ENCODE data around the gene LRRC15.

LRRC15 gene

GRCh38 chr3:194369522-194370279 is at the start of gene LRRC15:
Gene LRRC15 (minus strand): TSS chr3:194369743. CDS start chr3:194361043, 8,700 bp downstream.
- no peak for DNase-seq

GRCh38 chr3:194418671-194419070 is 49.1 kb upstream of the LRRC15 start:
- DNase-seq, result no peak

- no peak for DNase-seq
Observed at GRCh38 chr3:194407423-194407822, 37.9 kb upstream of the LRRC15 start.

GRCh38 chr3:194405766-194406165 is 36.2 kb upstream of the LRRC15 start:
- no peak for DNase-seq

- no peak for DNase-seq
Observed at GRCh38 chr3:194404365-194405140, 35.0 kb upstream of the LRRC15 start.

- no peak for DNase-seq
Observed at GRCh38 chr3:194401868-194402329, 32.4 kb upstream of the LRRC15 start.

- no peak for DNase-seq
Observed at GRCh38 chr3:194401346-194401745, 31.8 kb upstream of the LRRC15 start.

GRCh38 chr3:194399874-194400411 is 30.4 kb upstream of the LRRC15 start:
- no peak for DNase-seq

- no peak for DNase-seq
Observed at GRCh38 chr3:194399166-194399565, 29.6 kb upstream of the LRRC15 start, which contains the start of gene GP5. Gene GP5 (minus strand): TSS chr3:194399266. CDS start chr3:194398282, 984 bp downstream.

GRCh38 chr3:194397757-194398312 is 28.3 kb upstream of the LRRC15 start:
- peak; percentile 2 for DNase-seq

GRCh38 chr3:194396859-194397756 is 27.6 kb upstream of the LRRC15 start:
- DNase-seq, result peak; percentile 22

GRCh38 chr3:194396539-194396858 is 27.0 kb upstream of the LRRC15 start:
- no peak for DNase-seq

- peak; percentile 32 for DNase-seq
Observed at GRCh38 chr3:194395778-194396538, 26.4 kb upstream of the LRRC15 start.

GRCh38 chr3:194395212-194395611 is 25.7 kb upstream of the LRRC15 start:
- DNase-seq, result no peak

- no peak for DNase-seq
Observed at GRCh38 chr3:194392576-194392975, 23.0 kb upstream of the LRRC15 start.

GRCh38 chr3:194390835-194391234 is 21.3 kb upstream of the LRRC15 start:
- no peak for DNase-seq

- DNase-seq, result no peak
Observed at GRCh38 chr3:194389269-194389668, 19.7 kb upstream of the LRRC15 start.

GRCh38 chr3:194387926-194388418 is 18.4 kb upstream of the LRRC15 start:
- no peak for DNase-seq

- DNase-seq, result no peak
Observed at GRCh38 chr3:194387276-194387675, 17.7 kb upstream of the LRRC15 start.

- no peak for DNase-seq
Observed at GRCh38 chr3:194386648-194387047, 17.1 kb upstream of the LRRC15 start.

GRCh38 chr3:194386066-194386465 is 16.5 kb upstream of the LRRC15 start:
- no peak for DNase-seq
